KMS-11 (cell line): Measurements from ENCODE around the gene PRR9.

Experiments used
- H2AFZ ChIP-seq: fragments of 200-600 bp; sonication (generic); 2 replicates; pipeline ENCODE4 v1.6.1; 2016; ENCODE audit warnings: antibody characterized with exemption, mixed run types, low read depth
- H3K27ac ChIP-seq: fragments of 200-600 bp; sonication (generic); 2 replicates; pipeline ENCODE4 v1.6.1; 2016; ENCODE audit warnings: mild to moderate bottlenecking, mixed run types
- H3K27me3 ChIP-seq: fragments of 200-600 bp; sonication (generic); 2 replicates; pipeline ENCODE4 v1.6.1; 2017; ENCODE audit warnings: mild to moderate bottlenecking, low read depth, mixed run types, moderate library complexity; ENCODE audit not compliant: insufficient read depth
- H3K36me3 ChIP-seq: fragments of 200-600 bp; sonication (generic); 2 replicates; pipeline ENCODE4 v1.6.1; 2017; ENCODE audit warnings: mild to moderate bottlenecking, mixed run types; ENCODE audit not compliant: insufficient read depth
- H3K4me1 ChIP-seq: fragments of 200-600 bp; sonication (generic); 2 replicates; pipeline ENCODE4 v1.6.1; 2016; ENCODE audit warnings: mild to moderate bottlenecking, low read depth, mixed run types; ENCODE audit not compliant: poor library complexity, severe bottlenecking
- H3K4me2 ChIP-seq: fragments of 200-600 bp; sonication (generic); 2 replicates; pipeline ENCODE4 v1.7.0; 2016; ENCODE audit warnings: mild to moderate bottlenecking, mixed run types
- H3K4me3 ChIP-seq: fragments of 200-600 bp; sonication (generic); IDR thresholded peaks from 2 replicates; pipeline ENCODE4 v1.6.1; 2017; ENCODE audit warnings: low read depth, low read length, mixed read lengths; ENCODE audit not compliant: insufficient read depth
- H3K79me2 ChIP-seq: fragments of 200-600 bp; sonication (generic); 2 replicates; pipeline ENCODE4 v1.6.1; 2016; ENCODE audit warnings: low read depth, mixed run types; ENCODE audit not compliant: insufficient read depth
- H3K9ac ChIP-seq: fragments of 200-600 bp; sonication (generic); 2 replicates; pipeline ENCODE4 v1.6.1; 2016; ENCODE audit warnings: mild to moderate bottlenecking, mixed run types
- H4K20me1 ChIP-seq: fragments of 200-600 bp; sonication (generic); 2 replicates; pipeline ENCODE4 v1.6.1; 2016; ENCODE audit warnings: mild to moderate bottlenecking, mixed run types; ENCODE audit not compliant: insufficient read depth
- CTCF ChIP-seq: fragments of 200-600 bp; sonication (generic); conservative IDR thresholded peaks from 2 replicates; pipeline ENCODE4 v1.6.1; 2017; ENCODE audit warnings: low read depth, mild to moderate bottlenecking, antibody characterized with exemption, low read length, moderate library complexity, mixed read lengths

Gene PRR9

GRCh38 chr1:153195216-153195615 is 22.2 kb upstream of the PRR9 start:
- no peak for TF ChIP-seq CTCF
- Histone ChIP-seq H3K79me2 (no peaks in the 10 kb centered on the region), H3K4me2 (no peak overlapping the region), H3K4me1 (no peaks in the 10 kb centered on the region), H3K27ac (no peak overlapping the region), H3K27me3 (no peaks in the 10 kb centered on the region), H2AFZ (no peak overlapping the region), H3K9ac (no peak overlapping the region), H3K36me3 (no peaks in the 10 kb centered on the region), H3K4me3 (no peak overlapping the region), H4K20me1 (no peaks in the 10 kb centered on the region)

GRCh38 chr1:153202006-153202405 is 15.4 kb upstream of the PRR9 start:
- Histone ChIP-seq H3K9ac (no peak overlapping the region), H3K27ac (no peak overlapping the region), H2AFZ (no peak overlapping the region), H3K36me3 (no peaks in the 10 kb centered on the region), H4K20me1 (no peaks in the 10 kb centered on the region), H3K4me2 (no peak overlapping the region), H3K4me3 (no peak overlapping the region), H3K27me3 (no peaks in the 10 kb centered on the region), H3K4me1 (no peaks in the 10 kb centered on the region), H3K79me2 (no peaks in the 10 kb centered on the region)
- TF ChIP-seq CTCF = no peak

GRCh38 chr1:153203130-153203529 is 14.3 kb upstream of the PRR9 start, which contains the start of gene LELP1:
Gene LELP1, plus strand, starts transcription at chr1:153203430. Its CDS starts 1,278 bp downstream, at chr1:153204708.
- Histone ChIP-seq H4K20me1 (no peaks in the 10 kb centered on the region), H3K9ac (no peak within 1 kb of the TSS), H3K27me3 (no peaks in the 10 kb centered on the region), H3K4me2 (no peak within 1 kb of the TSS), H3K36me3 (no peaks in the 10 kb centered on the region), H3K4me3 (no peak within 1 kb of the TSS), H3K4me1 (no peaks in the 10 kb centered on the region), H2AFZ (no peak within 1 kb of the TSS), H3K79me2 (no peaks in the 10 kb centered on the region), H3K27ac (no peak within 1 kb of the TSS)
- no peak for TF ChIP-seq CTCF

GRCh38 chr1:153206631-153207030 is 10.8 kb upstream of the PRR9 start:
- Histone ChIP-seq H3K4me2 (no peak overlapping the region), H3K9ac (no peak overlapping the region), H3K27me3 (no peaks in the 10 kb centered on the region), H3K4me3 (no peak overlapping the region), H3K27ac (no peak overlapping the region), H4K20me1 (no peaks in the 10 kb centered on the region), H3K79me2 (no peaks in the 10 kb centered on the region), H2AFZ (no peak overlapping the region), H3K4me1 (no peaks in the 10 kb centered on the region), H3K36me3 (no peaks in the 10 kb centered on the region)
- TF ChIP-seq CTCF = no peak

- Histone ChIP-seq H3K79me2 (no peaks in the 10 kb centered on the region), H3K4me1 (no peaks in the 10 kb centered on the region), H3K4me3 (no peak overlapping the region), H3K4me2 (no peak overlapping the region), H3K36me3 (no peaks in the 10 kb centered on the region), H3K27me3 (no peaks in the 10 kb centered on the region), H4K20me1 (no peaks in the 10 kb centered on the region), H2AFZ (no peak overlapping the region), H3K9ac (no peak overlapping the region), H3K27ac (no peak overlapping the region)
- no peak for TF ChIP-seq CTCF
Measured at GRCh38 chr1:153210206-153210605, 7.2 kb upstream of the PRR9 start.
